ENCODE data around the gene HES2.
A peak's percentile ranks its signal among the peaks of the same experiment; 100 is the strongest.
"Not testable (repeated sequence)": the region's sequence is repeated elsewhere in the genome, so short reads cannot be mapped to it uniquely, and the experiment has no call there.

HES2 gene

DNA sequence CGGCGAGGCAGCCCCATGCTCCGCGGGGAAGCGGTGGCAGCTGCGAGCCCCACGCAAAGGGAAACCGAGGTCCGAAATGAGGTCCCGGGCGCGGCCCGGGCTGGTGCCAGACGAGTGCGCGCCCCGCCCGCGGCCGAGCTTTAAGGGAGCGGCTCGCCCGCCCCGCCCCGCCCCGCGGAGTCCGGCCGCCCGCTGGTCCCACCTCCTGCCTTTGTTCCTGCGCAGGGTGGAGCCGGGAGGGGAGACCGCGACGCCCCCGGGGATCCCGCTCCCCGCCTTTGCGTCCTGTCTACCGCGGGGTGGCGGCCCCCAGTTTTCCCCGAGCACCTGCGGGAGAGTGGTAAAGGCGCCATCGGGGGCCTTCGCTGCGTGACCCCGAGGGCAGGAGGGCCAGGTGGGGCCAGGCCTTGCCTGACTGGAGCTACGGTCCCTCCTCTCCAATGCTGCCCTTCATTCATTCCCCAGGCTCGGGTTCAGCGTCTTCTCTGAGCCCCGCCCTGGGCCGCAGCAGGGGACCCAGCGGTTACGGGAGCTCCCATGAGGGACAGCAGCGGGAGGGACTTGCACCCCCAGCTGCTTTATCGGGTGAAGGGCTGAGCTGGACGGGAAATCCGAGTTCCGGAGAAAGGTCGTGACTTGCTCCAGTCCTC lies at the start of gene HES2:
Gene HES2 (minus strand): TSS at position 116 of the 650 bp plus-strand sequence. CDS start 99 bp downstream, at position 17.
- DNase-seq: peak in 1 of 2 experiments; percentile 29

- DNase-seq: no peak
These were observed 49.2 kb upstream of the HES2 start for GRCh38 chr1:6468729-6469461.

DNA sequence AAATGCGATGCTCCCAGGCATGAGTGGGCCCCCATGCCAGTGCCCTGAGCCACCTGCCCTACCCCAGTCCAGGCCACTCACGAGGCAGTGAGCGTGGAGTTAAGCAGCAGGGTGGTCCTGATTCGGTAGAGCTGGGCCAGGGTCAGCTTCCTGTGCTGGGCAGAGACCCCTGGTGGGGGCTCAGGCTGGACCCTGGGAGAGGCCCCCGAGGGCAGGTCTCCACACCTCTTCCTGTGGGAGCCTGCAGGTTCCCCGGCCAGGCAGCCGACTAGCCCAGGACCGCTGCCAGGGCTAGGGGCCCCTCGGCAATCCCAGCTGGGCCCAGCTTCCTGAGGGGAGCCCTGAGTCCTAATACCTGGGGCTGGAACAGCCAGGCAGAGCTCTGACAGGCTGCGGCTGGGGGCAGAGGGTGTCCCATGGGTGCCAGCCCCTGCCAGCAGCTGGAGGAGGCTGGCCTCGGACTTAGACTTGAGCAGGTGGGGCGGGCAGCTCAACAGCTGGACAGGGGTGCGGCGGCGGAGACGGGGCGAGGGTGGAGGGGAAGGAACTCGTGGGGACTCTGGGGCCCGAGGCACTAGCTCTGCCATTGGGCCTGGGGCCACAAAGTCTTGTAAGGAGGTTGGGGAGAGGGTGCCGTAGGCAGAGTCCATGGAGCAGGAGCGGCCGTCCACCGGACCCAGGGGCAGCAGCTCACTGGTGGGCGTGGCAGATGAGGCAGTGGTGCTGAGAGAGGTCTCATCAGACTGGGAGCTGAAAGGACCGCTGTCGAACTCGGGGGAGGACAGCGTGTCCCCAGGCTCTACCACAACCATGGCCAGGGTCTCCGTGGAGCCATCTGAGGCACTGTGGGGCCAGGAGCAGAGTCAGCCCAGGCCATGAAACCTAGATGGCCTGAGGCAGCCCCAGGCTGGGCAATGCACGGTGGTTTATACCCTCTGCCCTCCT lies 48.3 kb upstream of the HES2 start:
- no peak for DNase-seq

DNA sequence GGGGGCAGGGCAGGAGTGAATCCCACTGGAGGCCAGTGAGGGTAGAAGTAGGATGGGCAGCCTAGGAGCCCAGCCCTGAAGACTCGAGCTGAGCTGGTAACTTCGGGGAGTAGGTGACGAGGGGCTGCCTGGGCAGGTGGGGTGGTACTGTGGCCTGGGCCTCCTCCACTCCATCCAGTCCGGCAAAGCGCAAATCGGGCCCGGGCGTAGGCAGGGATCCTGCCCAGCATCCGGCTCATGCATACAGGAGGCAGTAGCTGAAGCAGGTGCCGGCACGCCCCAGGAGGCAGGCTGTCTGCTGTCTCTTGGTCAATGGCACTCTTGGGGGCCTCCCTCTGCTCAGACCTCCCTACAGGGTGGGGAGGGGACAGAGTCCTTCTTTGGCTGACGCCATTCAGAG lies 47.5 kb upstream of the HES2 start:
- no peak for DNase-seq

DNA sequence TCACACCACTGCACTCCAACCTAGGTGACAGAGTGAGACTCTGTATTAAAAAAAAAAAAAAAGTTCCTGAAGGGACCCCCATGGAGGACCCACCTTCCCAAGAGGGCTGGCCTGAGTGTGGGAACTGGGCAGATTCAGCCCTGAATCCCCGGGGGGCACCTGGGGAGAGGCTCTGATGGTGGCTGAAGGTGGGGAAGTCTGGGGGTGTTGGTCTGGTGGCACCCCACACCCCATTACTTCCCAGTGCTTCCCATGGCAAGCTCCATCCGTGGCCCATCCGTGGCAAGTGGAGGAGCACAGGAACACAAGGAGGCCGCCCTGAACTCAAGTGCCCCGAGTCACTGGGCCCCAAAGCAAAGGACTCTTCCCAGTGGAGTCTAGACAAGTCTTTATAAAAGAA lies 47.0 kb upstream of the HES2 start:
- DNase-seq: no peak

DNA sequence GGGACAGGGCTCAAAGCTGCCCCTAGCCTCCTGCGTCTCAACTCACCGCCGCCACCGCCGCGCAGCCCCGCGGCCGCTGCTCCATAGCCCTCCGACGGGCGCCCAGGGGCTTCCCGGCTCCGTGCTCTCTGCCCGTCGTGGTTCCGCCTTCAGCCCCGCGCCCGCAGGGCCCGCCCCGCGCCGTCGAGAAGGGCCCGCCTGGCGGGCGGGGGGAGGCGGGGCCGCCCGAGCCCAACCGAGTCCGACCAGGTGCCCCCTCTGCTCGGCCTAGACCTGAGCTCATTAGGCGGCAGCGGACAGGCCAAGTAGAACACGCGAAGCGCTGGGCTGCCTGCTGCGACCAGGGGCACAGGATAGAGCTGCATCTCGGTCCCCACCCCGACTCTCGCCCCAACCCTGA lies 46.3 kb upstream of the HES2 start, which contains the start of gene TNFRSF25:
Gene TNFRSF25 (minus strand): TSS at position 151 of the 400 bp plus-strand sequence. CDS start 66 bp downstream, at position 85.
- peak; percentile 69 to 72 for DNase-seq

GRCh38 chr1:6465461-6466005 lies 45.8 kb upstream of the HES2 start:
- peak; percentile 56 to 63 for DNase-seq

GRCh38 chr1:6464915-6465314 lies 45.2 kb upstream of the HES2 start:
- DNase-seq: peak; percentile 21 to 32

- DNase-seq: peak; percentile 72 to 80
These were observed 44.8 kb upstream of the HES2 start for GRCh38 chr1:6464514-6464836.

DNA sequence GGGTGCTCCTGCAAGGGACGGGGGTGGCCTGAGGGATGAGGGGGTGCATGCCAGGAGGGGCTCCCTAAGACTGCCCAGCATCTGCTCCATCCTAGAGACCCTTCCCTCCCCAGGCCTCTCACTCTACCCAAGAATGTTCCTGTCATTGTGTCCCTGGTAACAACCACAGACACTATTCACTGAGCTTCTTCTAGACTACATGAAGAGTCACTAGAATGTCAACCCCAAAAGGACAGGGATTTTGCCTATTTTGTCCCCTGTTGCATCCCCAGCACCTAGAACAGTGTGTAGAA lies 43.3 kb upstream of the HES2 start:
- DNase-seq: no peak

GRCh38 chr1:6462412-6463119 lies 42.8 kb upstream of the HES2 start:
- no peak for DNase-seq

DNA sequence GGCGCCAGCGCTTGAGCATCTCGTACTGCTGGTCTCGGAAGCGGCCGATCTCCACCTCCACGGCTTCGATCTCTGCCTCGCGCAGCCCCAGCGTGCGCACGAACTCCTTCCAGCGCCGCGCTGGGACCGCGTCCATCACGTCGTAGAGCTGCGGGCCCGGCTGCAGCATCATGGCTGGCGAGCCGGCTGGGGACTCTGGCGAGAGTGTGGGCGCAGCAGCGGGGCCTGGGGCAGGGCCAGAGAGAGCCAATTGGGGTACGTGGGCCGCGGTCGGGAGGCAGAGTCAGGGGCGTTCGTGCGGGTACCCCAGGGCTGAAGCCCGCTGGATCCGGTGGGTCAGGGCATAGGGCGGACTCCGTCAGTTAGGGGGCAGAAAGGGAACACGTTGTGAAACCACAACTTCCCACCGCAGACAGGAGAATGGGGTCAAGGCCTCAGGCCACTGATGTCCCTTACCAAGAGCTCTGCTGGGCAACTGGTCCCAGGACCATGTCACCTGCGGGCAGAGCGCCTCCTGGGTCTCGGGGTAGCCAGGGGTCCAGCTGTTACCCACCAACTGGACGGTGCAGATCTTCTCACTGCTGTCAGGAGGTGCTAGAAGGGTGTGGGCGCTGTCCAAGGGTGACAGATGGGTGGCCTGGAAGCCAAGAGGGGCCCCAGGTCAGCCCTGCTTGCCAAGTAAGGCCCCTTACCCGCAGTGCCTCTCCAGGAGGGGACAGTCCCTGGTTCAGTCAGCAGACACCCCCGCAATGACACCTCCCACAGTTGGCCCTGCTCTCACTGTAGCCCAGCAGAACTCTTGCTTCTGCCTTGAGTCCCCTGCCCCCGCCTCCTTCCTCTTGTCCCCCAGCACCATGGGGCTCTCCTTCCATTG lies 42.1 kb upstream of the HES2 start:
- peak in 1 of 2 experiments; percentile 34 for DNase-seq

DNA sequence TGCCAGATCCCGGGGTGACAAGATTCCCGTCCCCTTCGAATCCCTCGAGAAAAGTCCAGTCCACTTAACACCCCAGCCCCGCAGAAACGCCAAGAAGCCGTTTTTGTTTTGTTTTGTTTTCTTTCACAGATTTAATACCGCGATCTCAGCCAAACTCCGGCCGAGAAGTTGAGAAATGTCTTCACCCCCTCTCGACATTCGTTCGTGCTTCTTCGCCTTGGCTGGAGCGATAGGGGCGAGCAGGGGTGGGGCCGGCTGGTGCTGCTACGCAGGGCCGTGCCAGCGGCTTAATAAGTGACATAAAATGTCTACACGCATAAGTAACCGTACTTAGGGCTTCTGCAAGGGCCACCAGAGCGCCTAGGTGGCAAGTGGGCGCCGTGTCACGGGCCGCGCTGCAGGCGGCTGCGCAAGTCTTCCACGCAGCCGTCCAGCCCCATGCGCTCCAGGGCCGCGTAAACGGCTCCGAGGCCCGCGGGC lies 41.4 kb upstream of the HES2 start:
- no peak for DNase-seq

DNA sequence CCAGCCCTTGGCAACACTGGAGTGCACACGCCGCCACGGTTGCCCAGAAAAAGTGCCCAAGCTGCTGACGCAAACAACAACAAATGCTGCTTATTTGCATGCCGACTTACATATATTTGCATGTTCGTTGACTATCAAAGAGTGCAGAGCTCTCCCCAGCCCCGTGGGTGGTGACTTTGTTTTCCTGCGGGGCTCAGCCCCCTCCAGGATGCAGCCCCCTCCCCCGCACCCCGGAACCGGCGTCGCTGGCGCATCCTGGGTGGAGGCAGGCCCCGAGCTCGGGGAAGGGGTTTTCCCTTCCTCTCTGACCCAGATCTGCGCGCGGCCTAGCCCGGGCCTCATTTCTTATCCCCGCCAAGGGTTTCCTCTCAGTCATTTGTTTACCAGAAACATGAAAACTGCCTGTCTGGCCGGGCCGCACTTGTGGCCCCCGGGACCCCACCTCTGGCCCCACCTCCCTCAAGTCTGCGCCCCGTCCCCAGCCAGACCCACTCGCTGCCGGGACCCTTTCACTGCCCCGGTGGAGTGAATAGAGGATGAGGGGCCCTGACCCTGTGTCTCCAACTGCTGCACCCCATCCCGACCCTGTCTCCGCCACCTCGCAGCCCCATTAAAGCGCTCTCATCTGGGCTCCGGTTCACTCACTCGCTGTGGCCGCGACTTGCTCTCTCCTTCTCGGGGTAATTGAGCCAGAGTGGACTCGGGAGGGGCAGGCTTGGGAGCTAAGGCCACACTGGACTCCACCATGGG lies 40.8 kb upstream of the HES2 start:
- peak; percentile 85 to 87 for DNase-seq

DNA sequence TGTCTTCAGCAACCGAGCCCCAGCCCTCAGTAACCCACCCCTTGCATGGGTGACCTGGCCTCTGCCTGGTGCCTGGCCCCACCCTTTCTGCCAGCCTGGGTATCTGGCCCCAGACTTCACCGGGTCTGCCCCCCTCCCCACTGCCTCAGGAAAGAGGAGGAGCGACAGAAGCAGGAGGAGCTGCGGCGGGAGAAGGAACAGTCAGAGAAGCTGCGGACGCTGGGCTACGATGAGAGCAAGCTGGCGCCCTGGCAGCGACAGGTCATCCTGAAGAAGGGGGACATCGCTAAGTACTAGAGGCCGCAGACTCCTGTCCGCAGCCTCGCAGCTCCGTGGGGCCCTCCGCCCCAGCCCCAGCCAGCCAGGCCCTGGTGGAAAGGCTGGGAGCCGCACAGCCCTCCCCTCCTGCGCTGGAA lies 40.1 kb upstream of the HES2 start:
- DNase-seq: peak; percentile 59 to 66

- DNase-seq: no peak
These were observed 37.2 kb upstream of the HES2 start for GRCh38 chr1:6456800-6457466.

GRCh38 chr1:6455752-6456520 lies 36.2 kb upstream of the HES2 start:
- not testable (repeated sequence) for DNase-seq

DNA sequence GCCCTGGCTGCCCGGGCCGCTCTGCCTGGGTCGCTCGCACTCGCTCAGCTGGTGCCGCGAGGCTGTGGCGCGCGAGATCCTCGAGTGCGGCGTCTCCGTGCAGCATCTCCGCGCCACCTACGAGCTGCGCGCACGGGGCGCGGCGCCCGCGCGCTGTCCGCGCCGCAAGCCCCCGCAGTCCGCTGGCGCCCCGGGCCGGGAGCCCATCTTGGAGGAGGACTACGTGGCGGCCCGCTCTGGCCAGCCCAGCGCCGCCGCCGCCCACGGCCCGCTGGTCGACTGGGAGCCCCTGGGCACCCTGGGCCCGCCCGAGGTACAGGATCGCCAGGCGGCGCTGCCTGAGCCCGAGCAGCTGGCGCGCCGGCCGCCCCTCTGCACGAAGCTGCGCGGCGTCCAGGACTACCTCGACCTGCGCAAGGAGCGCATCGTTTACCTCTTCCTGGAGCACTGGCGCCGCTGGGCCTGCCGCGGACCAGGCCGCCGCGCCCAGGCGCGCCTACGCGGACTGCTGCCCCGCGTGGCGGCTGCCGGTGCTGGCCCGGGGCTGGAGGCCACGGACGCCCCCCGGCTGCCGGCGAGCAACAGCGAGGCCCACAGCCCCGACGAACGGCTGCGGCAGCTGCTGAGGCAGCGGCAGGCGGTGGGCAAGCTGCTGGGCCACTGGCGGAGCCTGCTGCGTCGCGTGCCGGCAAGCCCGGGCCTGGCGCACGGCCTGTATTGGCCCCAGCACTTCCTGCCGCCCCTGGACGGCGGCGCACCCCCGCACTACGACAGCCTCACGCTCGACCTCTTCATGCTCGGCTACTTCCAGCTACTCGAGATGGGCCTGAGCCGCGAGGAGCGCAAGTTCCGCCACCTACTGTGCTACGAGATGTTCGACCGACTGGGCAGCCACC lies 35.4 kb upstream of the HES2 start:
- DNase-seq: peak; percentile 39 to 40

Measured in activated CD4-positive, alpha-beta T cell treated with anti-CD3 and anti-CD28 coated beads, Interleukin-2, amount 50 U/mL, for 48 hours (primary cell).